Spleen (tissue), 11 donors: ENCODE measurements around the gene PGF. TPM values are rescaled to one million over a fixed set of nuclear protein-coding genes. Genes with fewer than 3 reads are reported as not detected.

Experiments
- DNase-seq: peaks from one replicate; pipeline ENCODE4 v3.0.0-alpha.2; 2020
- H3K27ac ChIP-seq, 8 donors: fragments of 200-600 bp; sonication (generic) in 7 of 8; 1 replicate in 4 of 8; 2 replicates in 4 of 8; pipeline versions ENCODE4 v1.5.0 to v1.8.0; 2016 to 2021; ENCODE audit warnings: inconsistent platforms in 4 of 8, mild to moderate bottlenecking in 4 of 8, moderate library complexity in 1 of 8
- H3K27me3 ChIP-seq, 7 donors: fragments of 200-600 bp; sonication (generic) in 6 of 7; replicated peaks in 1 of 7; 1 replicate in 4 of 7; 2 replicates in 3 of 7; pipeline versions ENCODE4 v1.5.0 to v1.8.0; 2016 to 2021; ENCODE audit warnings: inconsistent platforms in 3 of 7, mild to moderate bottlenecking in 1 of 7
- H3K36me3 ChIP-seq, 6 donors: fragments of 200-600 bp; sonication (generic) in 5 of 6; 1 replicate in 4 of 6; 2 replicates in 2 of 6; pipeline versions ENCODE4 v1.5.0 to v1.8.0; 2016 to 2021; ENCODE audit warnings: inconsistent platforms in 2 of 6
- H3K4me1 ChIP-seq, 6 donors: fragments of 200-600 bp; sonication (generic) in 5 of 6; 1 replicate in 3 of 6; 2 replicates in 3 of 6; pipeline versions ENCODE4 v1.5.0 to v1.8.0; 2016 to 2021; ENCODE audit warnings: inconsistent platforms in 3 of 6
- H3K4me3 ChIP-seq, 8 donors: fragments of 200-600 bp; sonication (generic) in 7 of 8; 1 replicate in 4 of 8; 2 replicates in 4 of 8; pipeline versions ENCODE4 v1.5.0 to v1.8.0; 2016 to 2021; ENCODE audit warnings: inconsistent platforms in 4 of 8, mild to moderate bottlenecking in 4 of 8, moderate library complexity in 2 of 8
- H3K9me3 ChIP-seq, 8 donors: fragments of 200-600 bp; sonication (generic) in 7 of 8; 1 replicate in 4 of 8; 2 replicates in 4 of 8; pipeline versions ENCODE4 v1.5.0 to v1.8.0; 2016 to 2021; ENCODE audit warnings: inconsistent platforms in 4 of 8
- POLR2A ChIP-seq, 3 donors: fragments of 450-650 bp; IDR thresholded peaks; one replicate each; pipeline ENCODE4 v1.5.1; 2017; ENCODE audit warnings: antibody characterized with exemption in 3 of 3, mild to moderate bottlenecking in 1 of 3
- POLR2AphosphoS5 ChIP-seq, 3 donors: sonication (generic); formaldehyde crosslinking; IDR thresholded peaks; one replicate each; pipeline ENCODE4 v1.5.1; 2017; ENCODE audit warnings: antibody characterized with exemption in 3 of 3
- WGBS, 5 donors: extraction: QIAGEN DNeasy Blood & Tissue Kit in 3 of 5; methylation state at CpG; one replicate each; pipeline versions ENCODE4 v1.1.5 to v1.1.7; 2013 to 2018; 5-methylcytosine and 5-hydroxymethylcytosine counted together
- intact Hi-C: fragments of 100-400 bp; cut with DNase I; formaldehyde crosslinking; loops from one replicate; pipeline ENCODE4 v1.15.0; 2023; ENCODE audit warnings: low total_unique reads
- polyA plus RNA-seq, 3 donors: library from polyadenylated mRNA; stranded (reverse); fragments of 200-250 nt; gene quantifications; one replicate each; pipeline ENCODE4 v1.2.1, GENCODE V29; 2013
- total RNA-seq, 7 donors: library from RNA; depleted of rRNA in 3 of 7; stranded (reverse); fragments of >200 nt in 3 of 7; fragmentation: NEBNext Ultra II Directional in 4 of 7; extraction: Animal tissue kit (Norgen Biotek cat#: 25700) in 4 of 7; gene quantifications; one replicate each; pipeline versions ENCODE4 v1.1.0 to v1.2.1, GENCODE V29; 2016 to 2021
- TF ChIP-seq, protein P1 (sequence below), 11 experiments: fragments of 200-600 bp in 7 of 11; fragments of 450-650 bp in 4 of 11; sonication (generic) in 4 of 11; IDR thresholded peaks in 8 of 11; conservative IDR thresholded peaks in 3 of 11; 1 replicate in 7 of 11; 2 replicates in 4 of 11; pipeline versions ENCODE4 v1.4.0 to v1.8.0; 2016 to 2021; ENCODE audit warnings: antibody characterized with exemption in 11 of 11, inconsistent platforms in 4 of 11, mild to moderate bottlenecking in 1 of 11
- donor health status: healthy with polysubstance abuse.
- donor health status: DM: no; HTN: no; CAD: no; lungs with moderate emphysema.
- donor health status: DM: no; HTN: no; CAD: no.
- donor health status: Bipolar disorder and iron deficiency.
- donor health status: healthy.
- donor health status: DM: no; HTN: no; CAD: no.
- donor health status: DM: yes; HTN: yes; CAD: no.

Gene PGF
- total and polyA plus RNA-seq, 10 donors = 0.87 to 7.7 (median 2.7) TPM

- TF ChIP-seq, protein P1, sequence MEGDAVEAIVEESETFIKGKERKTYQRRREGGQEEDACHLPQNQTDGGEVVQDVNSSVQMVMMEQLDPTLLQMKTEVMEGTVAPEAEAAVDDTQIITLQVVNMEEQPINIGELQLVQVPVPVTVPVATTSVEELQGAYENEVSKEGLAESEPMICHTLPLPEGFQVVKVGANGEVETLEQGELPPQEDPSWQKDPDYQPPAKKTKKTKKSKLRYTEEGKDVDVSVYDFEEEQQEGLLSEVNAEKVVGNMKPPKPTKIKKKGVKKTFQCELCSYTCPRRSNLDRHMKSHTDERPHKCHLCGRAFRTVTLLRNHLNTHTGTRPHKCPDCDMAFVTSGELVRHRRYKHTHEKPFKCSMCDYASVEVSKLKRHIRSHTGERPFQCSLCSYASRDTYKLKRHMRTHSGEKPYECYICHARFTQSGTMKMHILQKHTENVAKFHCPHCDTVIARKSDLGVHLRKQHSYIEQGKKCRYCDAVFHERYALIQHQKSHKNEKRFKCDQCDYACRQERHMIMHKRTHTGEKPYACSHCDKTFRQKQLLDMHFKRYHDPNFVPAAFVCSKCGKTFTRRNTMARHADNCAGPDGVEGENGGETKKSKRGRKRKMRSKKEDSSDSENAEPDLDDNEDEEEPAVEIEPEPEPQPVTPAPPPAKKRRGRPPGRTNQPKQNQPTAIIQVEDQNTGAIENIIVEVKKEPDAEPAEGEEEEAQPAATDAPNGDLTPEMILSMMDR (IDR thresholded peaks at IDR 0.05 in 8 of 11, conservative IDR thresholded peaks at IDR 0.05 in 3 of 11) = no peak
- TF ChIP-seq POLR2AphosphoS5 (IDR thresholded peaks at IDR 0.05) (no peak), POLR2A (IDR thresholded peaks at IDR 0.05) (no peak)
- Histone ChIP-seq H3K9me3 (no peaks in the 10 kb centered on the region), H3K27me3 (no peaks in the 10 kb centered on the region), H3K4me3 (no peak overlapping the region), H3K27ac (no peak overlapping the region), H3K36me3 (peaks cover 8 to 100% (median 98%) of the 10 kb centered on the region in 6 donors), H3K4me1 (peaks cover 0 to 34% (median 28%) of the 10 kb centered on the region in 6 donors)
- WGBS, 5 donors = 96 to 99% (median 98%) methylated on average over 3 of the region's 3 CpGs
- intact Hi-C loops = no loop called here
- DNase-seq = no peak
Observed at GRCh38 chr14:74896400-74896799, 59.0 kb downstream of the PGF start.

- WGBS, 5 donors = 18 to 54% (median 39%) methylated on average over 4 of the region's 4 CpGs
- TF ChIP-seq, protein P1 (IDR thresholded peaks at IDR 0.05 in 8 of 11, conservative IDR thresholded peaks at IDR 0.05 in 3 of 11) = no peak
- no peak for TF ChIP-seq POLR2A (IDR thresholded peaks at IDR 0.05)
- TF ChIP-seq POLR2AphosphoS5 (IDR thresholded peaks at IDR 0.05) = no peak
- no peaks in the 10 kb centered on the region for H3K9me3 ChIP-seq
- peak overlapping the region in 1 of 8 donors; percentile 15 for H3K4me3 ChIP-seq
- peaks cover 0 to 39% (median 28%) of the 10 kb centered on the region in 6 donors for H3K4me1 ChIP-seq
- no peak for DNase-seq
- intact Hi-C loops = no loop called here
- H3K36me3 ChIP-seq = peaks cover 3 to 100% (median 95%) of the 10 kb centered on the region in 6 donors
- H3K27me3 ChIP-seq = no peaks in the 10 kb centered on the region
- peak overlapping the region in 6 of 8 donors; percentile 14 to 74 (median 44) for H3K27ac ChIP-seq
Observed at GRCh38 chr14:74893614-74894091, 61.7 kb downstream of the PGF start.

DNA sequence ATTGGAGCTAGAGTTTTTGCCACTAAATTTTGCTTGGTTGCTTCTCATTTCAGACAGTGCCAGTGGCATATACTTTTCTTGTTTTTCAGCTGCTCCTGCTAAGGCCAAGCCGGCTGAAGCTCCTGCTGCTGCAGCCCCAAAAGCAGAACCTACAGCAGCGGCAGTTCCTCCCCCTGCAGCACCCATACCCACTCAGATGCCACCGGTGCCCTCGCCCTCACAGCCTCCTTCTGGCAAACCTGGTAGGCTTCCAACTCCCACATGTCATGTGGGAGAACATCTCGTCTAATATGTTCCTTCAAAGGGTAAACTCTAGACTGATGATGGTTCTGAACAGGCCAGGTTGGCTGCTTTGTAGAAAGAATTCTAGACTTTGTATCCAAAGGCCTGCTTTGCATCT lies 62.7 kb downstream of the PGF start:
- intact Hi-C loops = no loop called here
- TF ChIP-seq POLR2A (IDR thresholded peaks at IDR 0.05) = no peak
- TF ChIP-seq, protein P1 (IDR thresholded peaks at IDR 0.05 in 8 of 11, conservative IDR thresholded peaks at IDR 0.05 in 3 of 11) = no peak
- TF ChIP-seq POLR2AphosphoS5 (IDR thresholded peaks at IDR 0.05) = peak in 1 of 3 donors; percentile 40
- WGBS, 5 donors = 36 to 54% (median 44%) methylated on average over 5 of the region's 5 CpGs
- Histone ChIP-seq H3K4me1 (peaks cover 0 to 48% (median 34%) of the 10 kb centered on the region in 6 donors), H3K27me3 (no peaks in the 10 kb centered on the region), H3K9me3 (no peaks in the 10 kb centered on the region), H3K36me3 (peaks cover 3 to 100% (median 87%) of the 10 kb centered on the region in 6 donors), H3K4me3 (no peak overlapping the region), H3K27ac (peak overlapping the region in 3 of 8 donors; percentile 5 to 74 (median 45))
- no peak for DNase-seq

GRCh38 chr14:74891870-74892269 lies 63.5 kb downstream of the PGF start:
- H3K27ac ChIP-seq = peak overlapping the region in 1 of 8 donors; percentile 74
- no peak for DNase-seq
- WGBS, 5 donors = 87 to 94% (median 90%) methylated on average over 6 of the region's 6 CpGs

More at GRCh38 chr14:74891870-74892269, 63.5 kb downstream of the PGF start:
- H3K4me3 ChIP-seq = no peak overlapping the region
- no peaks in the 10 kb centered on the region for H3K9me3 ChIP-seq
- intact Hi-C loops = no loop called here
- no peak for TF ChIP-seq POLR2A (IDR thresholded peaks at IDR 0.05)
- TF ChIP-seq, protein P1 (IDR thresholded peaks at IDR 0.05 in 8 of 11, conservative IDR thresholded peaks at IDR 0.05 in 3 of 11) = no peak
- TF ChIP-seq POLR2AphosphoS5 (IDR thresholded peaks at IDR 0.05) = no peak
- no peaks in the 10 kb centered on the region for H3K27me3 ChIP-seq
- peaks cover 0 to 56% (median 41%) of the 10 kb centered on the region in 6 donors for H3K4me1 ChIP-seq
- H3K36me3 ChIP-seq = peaks cover 3 to 100% (median 78%) of the 10 kb centered on the region in 6 donors
